ENCODE measurements around the gene ERICH2.

- TF ChIP-seq ZNF274 (IDR thresholded peaks at IDR 0.05; ENCODE audit: low read depth, low read length) (no peak), SUZ12 (IDR thresholded peaks at IDR 0.05; ENCODE audit: extremely low read depth, insufficient read depth, insufficient read length) (no peak), YY1 (IDR thresholded peaks at IDR 0.05; ENCODE audit: insufficient read depth, insufficient read length) (no peak)
Measured at GRCh38 chr2:170745305-170745704, 24.9 kb upstream of the ERICH2 start.
